H7 (cell line): Measurements from ENCODE around the gene VSIR. TPM values are rescaled to one million over a fixed set of nuclear protein-coding genes. Genes with fewer than 3 reads are reported as not detected.

Source experiments
- DNase-seq: peaks from one replicate; pipeline ENCODE4 v3.0.0; 2012
- H3K27me3 ChIP-seq: 2 replicates; pipeline ENCODE4 v1.6.0; 2011; ENCODE audit warnings: mild to moderate bottlenecking, low read length; ENCODE audit not compliant: control insufficient read depth, insufficient read depth
- H3K36me3 ChIP-seq: replicated peaks from 2 replicates; pipeline ENCODE4 v1.5.1; 2011; ENCODE audit warnings: low read length; ENCODE audit not compliant: control insufficient read depth, insufficient read depth
- H3K4me3 ChIP-seq: 2 replicates; pipeline ENCODE4 v1.5.1; 2011; ENCODE audit warnings: low read depth, mild to moderate bottlenecking, control low read depth, low read length, moderate library complexity; ENCODE audit not compliant: insufficient read depth
- total RNA-seq: library from RNA; depleted of rRNA; stranded (reverse); fragments of >200 nt; shearing (Covaris generic); gene quantifications from 2 replicates; pipeline ENCODE4 v1.2.3, GENCODE V29; 2014

The VSIR gene
- total RNA-seq, 1 experiment from 2014 or later, result 0.31 TPM

DNA sequence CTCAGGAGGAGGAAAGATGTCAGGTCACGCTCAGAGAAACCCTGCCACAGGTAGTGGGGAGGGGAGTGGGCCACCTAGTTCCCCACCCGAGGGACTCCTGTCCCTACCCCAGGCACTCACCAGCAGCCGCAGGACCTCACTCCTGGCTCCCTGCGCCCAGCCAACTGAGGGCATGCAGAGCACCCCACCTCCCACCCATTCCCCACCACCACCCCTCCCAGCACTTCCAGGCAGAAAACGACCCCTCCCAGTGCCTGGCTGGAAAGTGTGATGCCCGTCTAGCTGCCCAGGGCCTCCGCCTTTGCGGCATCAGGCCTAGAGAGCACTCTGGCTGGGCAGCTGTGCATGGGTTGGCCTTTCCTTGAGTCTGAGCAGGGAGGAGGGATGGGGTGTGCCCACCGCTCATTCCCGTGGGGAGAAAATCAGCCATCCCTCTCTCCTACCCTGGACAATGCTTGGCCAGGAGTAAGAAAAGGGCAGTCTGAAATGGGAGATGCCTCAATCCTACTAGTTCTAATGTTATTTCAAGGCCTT lies 55.1 kb downstream of the VSIR start:
- DNase-seq, result no peak
- Histone ChIP-seq H3K27me3 (no peaks in the 10 kb centered on the region), H3K4me3 (no peak overlapping the region), H3K36me3 (no peaks in the 10 kb centered on the region)

DNA sequence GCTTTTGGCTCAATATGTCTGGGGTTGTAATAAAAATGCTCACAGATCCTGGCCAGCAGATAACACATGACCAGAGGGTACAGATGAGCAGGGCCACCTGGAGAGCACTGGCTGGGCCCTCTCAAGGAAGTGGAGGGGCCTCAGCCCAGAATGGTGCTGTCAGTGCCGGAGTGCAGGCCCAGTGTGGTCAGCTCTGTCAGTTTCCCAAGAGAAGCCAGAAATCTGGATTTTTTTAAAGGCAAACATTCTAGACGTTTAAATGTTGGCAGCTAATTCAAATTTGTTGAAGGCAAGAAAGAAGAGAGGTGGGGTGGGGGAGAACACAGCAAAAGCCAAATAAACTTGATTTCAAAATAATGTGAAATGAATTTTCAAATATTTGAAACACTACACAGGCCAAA lies 55.8 kb downstream of the VSIR start:
- DNase-seq, result no peak

DNA sequence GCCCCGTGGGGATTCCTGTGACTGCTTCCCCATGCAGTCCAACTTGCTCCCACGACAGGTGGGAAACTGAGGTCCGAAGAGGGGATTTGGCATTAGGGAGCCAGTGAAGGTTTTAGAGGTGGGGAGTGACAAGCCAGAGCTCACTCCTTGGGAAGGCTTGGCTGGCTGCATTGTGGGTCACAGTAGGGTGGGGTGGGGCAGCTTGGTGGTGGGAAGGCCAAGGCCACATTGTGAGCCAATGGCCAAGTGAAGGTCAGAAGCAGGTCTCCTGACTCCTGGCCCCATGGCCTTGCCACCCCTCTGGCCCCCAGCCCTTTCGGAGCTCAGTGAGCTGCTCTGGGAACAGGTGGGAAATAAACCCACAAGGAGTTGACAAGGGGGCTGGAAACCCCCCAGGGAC lies 56.3 kb downstream of the VSIR start:
- H3K36me3 ChIP-seq, result no peaks in the 10 kb centered on the region
- no peak overlapping the region for H3K4me3 ChIP-seq
- no peaks in the 10 kb centered on the region for H3K27me3 ChIP-seq
- no peak for DNase-seq

More for the DNA sequence above, 55.8 kb downstream of the VSIR start:
- Histone ChIP-seq H3K36me3 (no peaks in the 10 kb centered on the region), H3K27me3 (no peaks in the 10 kb centered on the region), H3K4me3 (no peak overlapping the region)

DNA sequence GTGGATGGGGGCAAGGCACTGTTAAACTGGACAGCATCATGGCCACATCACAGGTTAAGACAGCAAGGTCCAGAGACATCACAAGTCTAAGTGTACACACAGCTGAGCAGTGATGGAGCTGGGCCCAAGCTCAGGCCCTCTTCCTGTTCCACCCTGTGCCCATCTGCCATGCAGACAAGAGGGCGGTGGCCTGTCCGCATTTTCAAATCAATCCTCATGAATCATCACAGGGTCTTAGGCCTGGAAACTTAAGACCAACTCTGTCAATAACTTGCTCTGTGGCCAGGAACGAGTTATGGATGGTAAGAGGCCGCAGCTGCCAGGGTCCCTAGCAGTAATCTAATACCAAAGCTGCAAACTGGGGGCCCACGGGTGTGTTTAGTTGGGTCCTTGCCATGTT lies 56.9 kb downstream of the VSIR start:
- H3K36me3 ChIP-seq, result no peaks in the 10 kb centered on the region
- no peaks in the 10 kb centered on the region for H3K27me3 ChIP-seq
- H3K4me3 ChIP-seq, result no peak overlapping the region
- DNase-seq, result no peak

DNA sequence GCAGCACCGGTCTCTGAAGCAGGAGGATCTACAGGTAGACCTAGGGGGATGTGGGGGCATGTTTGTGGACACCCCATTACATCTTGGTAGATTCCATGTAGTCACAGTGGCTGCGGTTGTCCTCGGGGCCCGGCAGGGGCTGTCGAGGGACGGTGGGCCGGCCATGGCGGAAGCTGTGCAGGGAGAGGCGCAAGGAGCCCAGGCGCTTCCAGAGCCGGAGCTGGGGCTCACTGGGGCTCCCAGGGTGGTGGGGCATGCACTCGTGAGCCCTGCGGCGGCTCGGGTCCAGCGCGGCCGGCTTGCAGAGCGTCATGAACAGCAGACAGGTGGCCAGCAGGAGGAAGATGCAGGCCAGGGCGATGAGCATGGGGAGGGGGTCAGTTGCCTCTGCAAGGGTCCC lies 57.5 kb downstream of the VSIR start:
- DNase-seq, result no peak
- Histone ChIP-seq H3K4me3 (no peak overlapping the region), H3K36me3 (no peaks in the 10 kb centered on the region), H3K27me3 (no peaks in the 10 kb centered on the region)

DNA sequence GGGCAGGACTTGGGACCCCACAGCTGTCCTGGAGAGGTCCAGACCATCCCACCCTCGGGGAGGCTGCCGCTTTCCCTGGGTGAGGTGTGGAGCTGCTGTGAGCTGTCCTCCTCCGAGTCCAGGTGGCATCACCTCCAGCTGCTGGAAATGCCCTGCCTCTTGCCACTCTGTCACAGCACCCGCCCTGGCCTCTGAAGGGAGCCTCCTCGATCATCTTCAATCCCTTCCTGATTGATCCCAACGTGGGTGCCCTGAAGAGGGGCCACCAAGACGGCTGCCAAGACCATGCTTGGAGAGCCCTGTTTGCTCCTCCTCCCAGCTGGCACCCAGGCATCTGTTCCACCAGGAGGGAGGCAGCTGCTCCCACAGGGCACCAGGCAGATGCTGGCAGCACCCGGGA lies 58.3 kb downstream of the VSIR start:
- no peak for DNase-seq
- no peaks in the 10 kb centered on the region for H3K36me3 ChIP-seq
- no peaks in the 10 kb centered on the region for H3K27me3 ChIP-seq
- no peak overlapping the region for H3K4me3 ChIP-seq

DNA sequence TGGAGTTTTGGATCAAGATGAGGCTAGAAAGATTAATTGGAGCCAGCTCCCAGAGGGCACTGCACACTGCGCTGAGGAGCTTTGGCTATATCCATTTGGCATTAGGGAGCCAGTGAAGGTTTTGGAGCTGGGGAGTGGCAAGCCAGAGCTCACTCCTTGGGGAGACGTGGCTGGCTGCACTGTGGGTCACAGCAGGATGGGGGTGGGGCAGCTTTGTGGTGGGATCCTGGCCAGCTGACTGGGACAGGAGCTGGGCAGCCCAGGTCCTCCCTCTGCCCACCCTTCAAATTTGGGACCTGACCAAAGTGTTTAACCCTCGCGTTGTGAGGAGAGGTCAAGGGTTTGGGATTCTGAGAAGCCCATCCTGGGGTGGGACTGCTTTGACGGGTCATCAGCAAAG lies 58.7 kb downstream of the VSIR start:
- no peak for DNase-seq
- Histone ChIP-seq H3K36me3 (no peaks in the 10 kb centered on the region), H3K4me3 (no peak overlapping the region), H3K27me3 (no peaks in the 10 kb centered on the region)

DNA sequence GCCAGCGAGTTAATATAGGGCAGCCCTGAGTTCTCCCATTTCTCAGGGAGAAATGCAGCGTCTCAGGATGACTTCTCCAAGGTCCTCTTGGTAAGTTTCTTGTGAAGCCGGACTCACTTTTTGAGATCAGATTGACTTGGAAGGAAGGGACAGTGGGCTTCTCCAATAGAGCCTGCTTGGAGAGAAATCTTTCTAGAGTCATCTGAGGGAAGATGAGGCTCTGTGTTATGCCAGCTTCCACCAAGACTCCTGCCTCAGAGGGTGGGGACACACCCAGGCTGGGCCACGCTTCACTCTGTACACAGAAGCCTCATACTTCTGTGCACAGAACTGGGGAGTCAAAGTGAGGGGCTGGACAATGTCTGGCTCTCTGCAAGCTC lies 59.3 kb downstream of the VSIR start:
- Histone ChIP-seq H3K27me3 (no peaks in the 10 kb centered on the region), H3K4me3 (no peak overlapping the region), H3K36me3 (no peaks in the 10 kb centered on the region)
- DNase-seq, result no peak

DNA sequence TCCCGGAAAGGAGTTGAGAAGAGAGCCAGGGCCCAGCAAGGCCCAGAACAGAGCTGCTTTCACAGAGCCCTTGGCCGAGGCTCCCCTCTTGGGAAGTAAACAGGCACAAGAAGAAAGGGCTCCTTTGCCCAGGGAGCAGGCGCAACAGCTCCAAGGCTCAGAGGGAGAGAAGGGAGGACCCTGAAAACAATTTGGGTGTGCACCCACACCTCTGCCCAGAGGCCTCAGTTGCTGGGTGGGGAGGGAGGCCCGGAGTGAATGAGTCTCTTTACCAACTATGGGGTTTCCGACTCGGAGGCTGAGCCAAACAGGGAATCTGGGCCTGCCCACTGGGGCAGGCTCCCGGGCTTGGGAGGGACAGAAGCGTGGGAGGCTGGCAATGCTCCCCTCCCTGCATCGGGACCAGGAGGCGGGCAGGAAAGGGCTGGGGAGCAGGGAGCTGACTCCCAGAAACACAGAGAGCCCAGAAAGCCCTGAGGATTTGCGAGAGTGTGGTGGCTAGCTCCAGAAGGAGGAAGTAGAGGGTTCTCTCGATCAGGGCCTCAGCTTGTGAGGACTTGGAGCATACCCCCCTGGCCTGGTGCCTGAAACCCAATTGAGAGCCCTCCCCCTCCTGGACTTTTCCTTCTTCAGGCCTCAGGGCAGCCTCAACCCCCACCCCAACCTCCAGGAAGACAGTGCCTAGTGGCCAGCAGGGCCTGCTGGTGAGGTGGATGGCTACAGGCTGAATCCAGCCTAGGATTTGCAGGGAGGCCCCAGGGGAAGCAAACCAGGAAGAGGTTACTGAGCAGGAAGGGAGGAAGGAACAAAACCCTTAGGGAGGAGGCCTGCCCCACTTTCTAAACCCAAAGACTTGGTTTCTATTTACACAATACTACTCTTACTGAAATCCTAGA lies 59.9 kb downstream of the VSIR start:
- no peak overlapping the region for H3K4me3 ChIP-seq
- H3K27me3 ChIP-seq, result no peaks in the 10 kb centered on the region
- DNase-seq, result no peak

DNA sequence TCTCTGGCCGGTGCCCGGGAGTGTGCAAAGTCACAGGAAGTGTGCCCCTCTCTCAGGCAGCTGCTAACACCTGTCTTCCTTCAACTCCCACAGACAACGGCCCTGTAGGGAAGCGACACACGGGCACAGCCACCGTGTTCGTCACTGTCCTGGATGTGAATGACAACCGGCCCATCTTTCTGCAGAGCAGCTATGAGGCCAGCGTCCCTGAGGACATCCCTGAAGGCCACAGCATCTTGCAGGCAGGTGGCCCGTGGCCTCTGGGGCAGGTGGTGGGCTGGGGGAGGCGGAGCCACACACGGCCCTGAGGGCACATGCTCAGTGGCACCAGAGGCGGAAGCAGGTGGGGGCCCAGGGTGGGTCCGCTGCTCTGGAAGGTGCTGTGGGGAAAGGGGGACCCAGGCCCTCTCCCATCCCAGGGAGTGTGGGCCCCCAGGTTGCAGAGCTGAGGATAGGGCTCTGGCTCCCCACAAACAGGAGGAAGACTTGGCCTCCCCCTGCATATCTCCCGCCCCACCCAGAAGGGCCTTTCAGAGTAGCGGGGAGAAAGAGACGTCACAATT lies 60.7 kb downstream of the VSIR start:
- no peak overlapping the region for H3K4me3 ChIP-seq
- no peaks in the 10 kb centered on the region for H3K36me3 ChIP-seq
- DNase-seq, result no peak
- no peaks in the 10 kb centered on the region for H3K27me3 ChIP-seq

More for the DNA sequence above, 59.9 kb downstream of the VSIR start:
- H3K36me3 ChIP-seq, result no peaks in the 10 kb centered on the region

DNA sequence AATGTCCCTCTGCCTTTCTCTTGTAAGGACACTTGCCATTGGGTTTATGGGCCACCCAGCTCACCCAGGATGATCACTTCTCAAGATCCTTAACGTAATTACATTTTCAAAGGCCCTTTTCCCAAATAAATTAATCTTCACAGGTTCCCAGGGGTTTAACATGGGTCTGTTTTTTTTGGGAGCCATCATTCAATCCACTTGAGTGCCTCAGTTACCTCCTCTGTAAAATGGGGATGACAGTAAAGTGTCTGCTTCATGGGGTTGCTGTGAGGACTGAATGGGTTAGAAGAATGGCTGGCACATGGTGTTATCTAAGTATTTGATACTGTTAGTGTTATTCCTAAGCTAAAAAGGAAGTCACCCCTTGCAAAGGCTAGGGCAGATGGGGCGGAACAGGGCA lies 61.1 kb downstream of the VSIR start:
- no peak for DNase-seq
- Histone ChIP-seq H3K27me3 (no peaks in the 10 kb centered on the region), H3K36me3 (no peaks in the 10 kb centered on the region), H3K4me3 (no peak overlapping the region)

DNA sequence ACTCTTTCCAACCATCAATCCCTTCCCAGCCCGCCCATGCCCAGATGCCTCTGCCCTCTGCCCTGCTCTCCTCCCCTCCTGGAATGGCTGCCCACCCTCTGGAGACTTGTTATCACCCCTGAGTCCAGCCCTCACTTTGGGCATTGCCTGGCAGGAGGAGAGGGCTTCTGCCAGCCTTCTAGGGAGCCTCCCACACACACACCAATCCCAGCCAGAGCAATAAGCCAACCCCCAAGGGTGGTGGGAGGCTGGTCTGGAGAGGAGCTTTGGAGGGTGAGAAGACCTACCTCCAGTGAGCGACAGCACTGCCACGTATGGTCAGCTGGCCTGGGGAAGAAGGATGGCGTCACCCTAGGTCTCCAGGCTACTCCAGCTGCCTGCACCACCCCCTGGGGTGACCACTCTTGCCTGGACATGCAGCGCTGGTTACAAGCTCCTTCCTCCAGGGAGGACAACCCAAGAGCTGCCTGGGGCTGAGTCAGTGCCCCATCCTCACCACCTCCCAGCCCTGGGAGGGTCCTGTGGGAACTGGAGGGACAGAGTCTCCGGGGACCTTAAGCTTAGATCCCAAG lies 62.2 kb downstream of the VSIR start:
- Histone ChIP-seq H3K36me3 (no peaks in the 10 kb centered on the region), H3K27me3 (no peaks in the 10 kb centered on the region), H3K4me3 (no peak overlapping the region)
- DNase-seq, result no peak

DNA sequence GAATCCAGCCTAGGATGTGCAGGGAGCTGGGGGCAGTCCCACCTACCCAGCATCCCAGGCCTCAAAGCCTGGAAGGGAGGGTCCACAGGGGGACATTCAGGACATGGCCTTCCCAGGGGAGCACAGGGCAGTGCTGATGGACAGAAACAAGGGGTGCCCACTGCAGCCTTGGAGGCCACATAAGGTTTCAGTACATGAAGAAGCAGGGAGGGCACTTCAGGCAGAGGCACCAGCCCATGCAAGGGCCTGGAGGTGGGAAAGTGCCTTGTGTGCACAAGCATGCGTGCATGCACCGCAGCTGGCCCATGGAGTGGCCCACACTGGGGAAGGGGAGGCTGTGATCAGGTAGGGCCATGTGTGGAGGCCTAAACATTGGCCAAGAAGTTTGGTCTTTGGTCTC lies 62.8 kb downstream of the VSIR start:
- Histone ChIP-seq H3K36me3 (no peaks in the 10 kb centered on the region), H3K27me3 (no peaks in the 10 kb centered on the region), H3K4me3 (no peak overlapping the region)
- no peak for DNase-seq

DNA sequence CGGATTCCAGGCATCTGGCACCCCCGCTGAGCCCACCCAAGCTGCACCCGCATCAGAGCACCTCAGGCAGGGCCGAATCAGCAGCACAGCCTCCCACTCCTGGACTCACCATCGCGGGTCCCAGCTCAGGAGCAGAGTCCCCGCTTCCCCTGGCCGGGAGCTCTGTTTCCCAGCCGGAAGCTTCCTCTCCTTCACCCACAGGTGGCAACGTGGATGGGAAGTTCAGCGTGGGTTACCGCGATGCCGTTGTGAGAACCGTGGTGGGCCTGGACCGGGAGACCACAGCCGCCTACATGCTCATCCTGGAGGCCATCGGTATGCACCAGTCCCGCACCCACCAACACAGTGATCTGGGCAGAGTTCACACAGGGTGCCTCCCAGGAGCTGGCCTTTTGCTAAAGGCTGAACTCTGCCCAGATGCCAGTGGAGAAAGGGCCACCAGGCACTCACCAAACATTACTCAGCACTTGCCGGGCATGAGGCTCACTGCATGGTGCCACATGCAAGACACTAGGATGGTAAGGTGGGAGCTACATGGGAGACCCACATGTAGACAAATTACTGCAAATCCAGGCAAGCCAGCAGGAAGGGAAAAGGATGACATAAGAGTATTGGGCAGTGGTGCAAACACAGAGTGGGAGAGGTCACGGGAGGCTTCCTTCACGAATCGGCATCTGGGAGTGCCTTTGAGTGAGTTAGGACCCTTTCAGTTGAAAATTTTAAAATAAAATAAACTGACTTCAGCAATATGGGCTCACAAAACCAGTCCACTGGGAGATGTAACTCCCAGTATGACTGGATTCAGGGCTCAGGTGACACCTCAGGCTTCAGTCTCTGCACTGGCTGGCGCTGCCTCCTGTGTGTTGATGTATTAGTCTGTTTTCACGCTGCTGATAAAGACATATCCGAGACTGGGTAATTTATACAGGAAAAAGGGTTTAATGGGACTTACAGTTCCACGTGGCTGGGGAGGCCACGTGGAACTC lies 64.1 kb downstream of the VSIR start:
- Histone ChIP-seq H3K4me3 (no peak overlapping the region), H3K27me3 (no peaks in the 10 kb centered on the region), H3K36me3 (no peaks in the 10 kb centered on the region)
- no peak for DNase-seq
